ENCODE measurements around the gene ZGLP1.

Gene ZGLP1

GRCh38 chr19:10299545-10300458 lies 9.8 kb downstream of the ZGLP1 start:
- in situ Hi-C loops (cut with HindIII; ENCODE audit: low pct_ligation_motif_present, low pct_unique_long_range_greater_than_20kb, low sequenced_read_pairs): no loop called here
- DNase-seq: no peak

DNA sequence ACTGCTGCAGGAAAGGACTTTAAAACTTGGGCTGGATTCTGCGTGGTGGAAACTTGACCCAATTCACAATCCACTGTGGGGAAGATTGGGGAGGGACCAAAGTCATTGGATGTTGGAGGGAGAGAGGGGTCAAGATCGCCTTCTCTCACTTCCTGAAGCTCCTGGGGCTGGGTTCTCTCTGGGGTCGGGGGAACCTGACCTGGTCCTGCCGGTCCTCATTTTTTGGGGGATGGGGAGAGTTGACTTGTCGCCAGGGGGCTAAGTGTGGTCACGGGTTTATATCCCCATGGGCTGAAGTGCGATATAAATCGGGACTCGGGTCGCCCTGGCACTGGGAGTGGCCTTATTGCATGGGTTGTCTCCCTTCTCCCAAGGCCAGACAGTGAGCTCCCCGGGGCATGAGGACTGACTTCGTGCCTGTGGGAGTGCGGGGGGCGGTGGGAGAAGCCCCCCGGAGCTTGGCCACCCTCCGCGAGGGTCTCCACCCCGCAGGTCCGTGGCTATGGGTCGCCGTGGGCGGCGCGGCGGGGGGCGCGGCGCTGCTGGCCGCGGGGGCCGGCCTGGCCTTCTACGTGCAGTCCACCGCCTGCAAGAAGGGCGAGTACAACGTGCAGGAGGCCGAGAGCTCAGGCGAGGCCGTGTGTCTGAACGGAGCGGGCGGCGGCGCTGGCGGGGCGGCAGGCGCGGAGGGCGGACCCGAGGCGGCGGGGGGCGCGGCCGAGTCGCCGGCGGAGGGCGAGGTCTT lies 13.6 kb downstream of the ZGLP1 start:
- DNase-seq: no peak
- in situ Hi-C loops (cut with HindIII; ENCODE audit: low pct_ligation_motif_present, low pct_unique_long_range_greater_than_20kb, low sequenced_read_pairs): no loop called here

DNA sequence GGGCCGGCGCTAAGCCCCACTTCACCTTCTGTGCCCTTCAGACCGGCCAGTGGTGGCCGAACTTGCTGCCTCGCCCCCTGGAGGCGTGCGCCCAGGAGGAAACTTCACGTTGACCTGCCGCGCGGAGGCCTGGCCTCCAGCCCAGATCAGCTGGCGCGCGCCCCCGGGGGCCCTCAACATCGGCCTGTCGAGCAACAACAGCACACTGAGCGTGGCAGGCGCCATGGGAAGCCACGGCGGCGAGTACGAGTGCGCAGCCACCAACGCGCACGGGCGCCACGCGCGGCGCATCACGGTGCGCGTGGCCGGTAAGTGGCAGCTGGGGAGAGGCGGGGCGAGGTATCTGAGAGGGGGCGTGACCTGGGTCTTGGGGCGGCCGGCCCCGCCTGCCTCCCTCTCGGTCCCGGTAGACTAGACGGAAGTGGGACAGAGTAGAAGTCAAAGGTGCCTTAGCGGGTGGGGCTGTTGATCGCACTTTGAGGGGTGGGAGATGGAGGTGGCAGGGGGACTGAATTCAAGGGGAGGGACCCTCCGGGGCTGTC lies 14.2 kb downstream of the ZGLP1 start:
- peak; percentile 45 for DNase-seq
- in situ Hi-C loops (cut with HindIII; ENCODE audit: low pct_ligation_motif_present, low pct_unique_long_range_greater_than_20kb, low sequenced_read_pairs): no loop called here

- in situ Hi-C loops (cut with HindIII; ENCODE audit: low pct_ligation_motif_present, low pct_unique_long_range_greater_than_20kb, low sequenced_read_pairs): no loop called here
- no peak for DNase-seq
Measured at GRCh38 chr19:10294368-10294697, 15.3 kb downstream of the ZGLP1 start.

DNA sequence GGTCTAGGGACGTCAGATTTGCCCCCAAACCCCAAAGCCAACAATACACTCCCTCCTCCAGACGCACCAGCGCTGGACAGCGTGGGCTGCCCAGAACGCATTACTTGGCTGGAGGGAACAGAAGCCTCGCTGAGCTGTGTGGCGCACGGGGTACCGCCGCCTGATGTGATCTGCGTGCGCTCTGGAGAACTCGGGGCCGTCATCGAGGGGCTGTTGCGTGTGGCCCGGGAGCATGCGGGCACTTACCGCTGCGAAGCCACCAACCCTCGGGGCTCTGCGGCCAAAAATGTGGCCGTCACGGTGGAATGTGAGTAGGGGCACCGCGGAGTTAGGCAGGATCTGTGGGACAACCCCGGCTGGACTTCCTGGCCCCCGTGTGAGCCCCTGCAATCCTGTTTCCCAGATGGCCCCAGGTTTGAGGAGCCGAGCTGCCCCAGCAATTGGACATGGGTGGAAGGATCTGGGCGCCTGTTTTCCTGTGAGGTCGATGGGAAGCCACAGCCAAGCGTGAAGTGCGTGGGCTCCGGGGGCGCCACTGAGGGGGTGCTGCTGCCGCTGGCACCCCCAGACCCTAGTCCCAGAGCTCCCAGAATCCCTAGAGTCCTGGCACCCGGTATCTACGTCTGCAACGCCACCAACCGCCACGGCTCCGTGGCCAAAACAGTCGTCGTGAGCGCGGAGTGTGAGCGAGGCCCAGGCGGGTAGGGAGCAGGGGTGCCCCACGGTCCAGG lies 15.8 kb downstream of the ZGLP1 start:
- DNase-seq: no peak
- in situ Hi-C loops (cut with HindIII; ENCODE audit: low pct_ligation_motif_present, low pct_unique_long_range_greater_than_20kb, low sequenced_read_pairs): no loop called here

DNA sequence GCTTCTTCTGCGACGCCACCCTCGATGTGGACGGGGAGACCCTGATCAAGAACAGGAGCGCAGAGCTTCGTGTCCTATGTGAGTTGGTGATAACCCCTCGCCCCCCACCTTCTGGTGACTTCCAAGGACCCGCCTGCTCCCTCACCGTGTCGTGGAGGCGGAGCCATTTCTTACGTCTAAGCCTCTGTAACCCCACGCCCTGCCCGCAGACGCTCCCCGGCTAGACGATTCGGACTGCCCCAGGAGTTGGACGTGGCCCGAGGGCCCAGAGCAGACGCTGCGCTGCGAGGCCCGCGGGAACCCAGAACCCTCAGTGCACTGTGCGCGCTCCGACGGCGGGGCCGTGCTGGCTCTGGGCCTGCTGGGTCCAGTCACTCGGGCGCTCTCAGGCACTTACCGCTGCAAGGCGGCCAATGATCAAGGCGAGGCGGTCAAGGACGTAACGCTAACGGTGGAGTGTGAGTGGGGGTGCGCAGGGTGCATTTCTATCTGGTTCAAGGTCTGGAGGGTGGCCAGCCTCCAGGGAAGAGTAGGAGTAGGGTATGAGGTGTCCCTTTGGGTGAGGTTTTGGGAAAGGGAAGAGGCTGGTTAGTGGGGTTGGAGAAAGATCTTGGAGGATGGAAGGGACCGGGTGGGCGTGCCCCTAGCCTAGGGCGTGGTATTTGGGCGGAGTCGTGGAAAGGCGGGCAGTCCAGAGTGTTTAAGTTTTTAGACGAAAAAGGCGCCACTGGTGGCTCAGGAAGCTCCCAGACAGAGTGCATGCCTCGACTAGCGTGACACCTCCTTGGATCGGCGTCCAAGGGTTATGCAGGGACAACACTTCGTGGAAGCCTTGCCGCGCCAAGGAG lies 16.6 kb downstream of the ZGLP1 start:
- no peak for DNase-seq
- in situ Hi-C loops (cut with HindIII; ENCODE audit: low pct_ligation_motif_present, low pct_unique_long_range_greater_than_20kb, low sequenced_read_pairs): no loop called here

- in situ Hi-C loops (cut with HindIII; ENCODE audit: low pct_ligation_motif_present, low pct_unique_long_range_greater_than_20kb, low sequenced_read_pairs): no loop called here
- DNase-seq: peak; percentile 14
Measured at GRCh38 chr19:10292206-10292788, 17.3 kb downstream of the ZGLP1 start.

GRCh38 chr19:10291554-10292205 lies 17.9 kb downstream of the ZGLP1 start:
- in situ Hi-C loops (cut with HindIII; ENCODE audit: low pct_ligation_motif_present, low pct_unique_long_range_greater_than_20kb, low sequenced_read_pairs): no loop called here
- no peak for DNase-seq

DNA sequence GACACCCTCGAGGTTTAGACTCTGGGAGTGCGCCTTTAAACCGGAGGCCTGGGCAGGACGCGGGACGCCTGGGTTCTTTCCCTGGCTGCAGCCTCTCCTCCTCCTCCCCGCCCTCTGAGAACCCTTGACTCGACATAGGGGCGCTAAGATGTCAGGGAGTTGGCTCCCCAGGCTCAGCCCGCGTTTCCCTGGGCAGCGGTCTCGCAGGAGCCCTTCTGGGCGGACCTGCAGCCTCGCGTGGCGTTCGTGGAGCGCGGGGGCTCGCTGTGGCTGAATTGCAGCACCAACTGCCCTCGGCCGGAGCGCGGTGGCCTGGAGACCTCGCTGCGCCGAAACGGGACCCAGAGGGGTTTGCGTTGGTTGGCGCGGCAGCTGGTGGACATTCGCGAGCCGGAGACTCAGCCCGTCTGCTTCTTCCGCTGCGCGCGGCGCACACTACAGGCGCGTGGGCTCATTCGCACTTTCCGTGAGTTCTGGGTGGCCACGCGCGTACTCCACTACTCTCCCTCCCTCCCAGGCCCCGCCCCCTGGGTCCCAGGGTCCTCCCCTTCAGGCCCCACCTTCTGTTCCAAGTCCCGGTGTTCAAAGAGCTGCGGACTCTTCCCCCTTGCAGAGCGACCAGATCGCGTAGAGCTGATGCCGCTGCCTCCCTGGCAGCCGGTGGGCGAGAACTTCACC lies 18.6 kb downstream of the ZGLP1 start:
- peak; percentile 23 for DNase-seq
- in situ Hi-C loops (cut with HindIII; ENCODE audit: low pct_ligation_motif_present, low pct_unique_long_range_greater_than_20kb, low sequenced_read_pairs): no loop called here

DNA sequence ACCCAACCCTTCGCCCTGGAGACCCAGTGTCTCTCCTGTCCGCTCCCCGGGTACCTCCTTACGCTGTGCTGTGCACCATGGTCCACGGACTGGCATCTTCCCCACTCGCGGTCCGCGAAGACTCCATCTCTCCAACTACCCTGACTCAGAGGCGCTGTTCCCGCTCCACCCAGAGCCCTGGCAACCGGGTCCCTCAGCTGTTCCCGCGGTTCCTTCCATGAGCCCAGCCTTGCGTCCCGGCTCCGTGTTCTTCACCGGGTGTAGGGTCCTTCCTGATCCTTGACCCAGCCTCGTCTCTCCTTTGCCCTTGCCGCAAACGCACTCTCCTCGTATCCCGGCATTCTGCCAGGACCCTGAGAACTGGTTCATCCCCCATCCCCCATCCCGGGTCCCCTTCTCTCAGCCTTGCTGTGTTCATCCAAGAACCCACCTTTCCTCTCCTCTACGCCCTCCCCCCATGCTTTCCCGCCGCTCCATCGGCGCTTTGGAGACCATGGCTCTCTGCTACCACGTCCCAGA lies 19.2 kb downstream of the ZGLP1 start:
- in situ Hi-C loops (cut with HindIII; ENCODE audit: low pct_ligation_motif_present, low pct_unique_long_range_greater_than_20kb, low sequenced_read_pairs): no loop called here
- no peak for DNase-seq

- in situ Hi-C loops (cut with HindIII; ENCODE audit: low pct_ligation_motif_present, low pct_unique_long_range_greater_than_20kb, low sequenced_read_pairs): no loop called here
- peak; percentile 17 for DNase-seq
Measured at GRCh38 chr19:10289836-10290356, 19.7 kb downstream of the ZGLP1 start, which contains the start of gene ICAM5. Gene ICAM5 (plus strand): TSS chr19:10289952. CDS start chr19:10290044, 92 bp downstream.

DNA sequence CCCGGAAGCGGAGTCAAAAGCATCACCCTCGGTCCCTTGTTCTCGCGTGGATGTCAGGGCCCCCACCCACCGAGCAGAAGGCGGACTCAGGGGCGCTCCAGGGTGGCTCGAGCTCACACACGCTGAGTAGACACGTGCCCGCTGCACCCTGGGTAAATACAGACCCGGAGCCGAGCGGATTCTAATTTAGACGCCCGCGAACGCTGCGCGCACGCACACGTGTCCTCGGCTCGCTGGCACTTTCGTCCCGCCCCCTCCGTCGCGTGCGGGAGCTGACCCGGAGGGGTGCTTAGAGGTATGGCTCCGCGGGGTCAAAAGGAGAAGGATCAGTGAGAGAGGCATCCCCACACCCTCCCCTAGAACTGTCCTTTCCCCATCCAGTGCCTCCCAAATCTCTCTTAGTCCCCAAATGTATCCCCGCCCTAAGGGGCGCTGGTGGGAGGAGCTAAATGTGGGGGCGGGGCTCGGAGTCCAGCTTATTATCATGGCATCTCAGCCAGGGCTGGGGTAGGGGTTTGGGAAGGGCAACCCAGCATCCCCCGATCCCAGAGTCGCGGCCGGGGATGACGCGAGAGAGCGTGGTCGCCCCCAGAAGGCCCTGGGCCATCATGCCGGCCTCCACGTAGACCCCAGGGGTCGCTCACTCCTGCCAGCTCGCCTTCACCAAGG lies 20.3 kb downstream of the ZGLP1 start:
- DNase-seq: peak; percentile 51
- in situ Hi-C loops (cut with HindIII; ENCODE audit: low pct_ligation_motif_present, low pct_unique_long_range_greater_than_20kb, low sequenced_read_pairs): no loop called here

- DNase-seq: peak; percentile 65
- in situ Hi-C loops (cut with HindIII; ENCODE audit: low pct_ligation_motif_present, low pct_unique_long_range_greater_than_20kb, low sequenced_read_pairs): no loop called here
Measured at GRCh38 chr19:10288662-10289166, 20.9 kb downstream of the ZGLP1 start.

DNA sequence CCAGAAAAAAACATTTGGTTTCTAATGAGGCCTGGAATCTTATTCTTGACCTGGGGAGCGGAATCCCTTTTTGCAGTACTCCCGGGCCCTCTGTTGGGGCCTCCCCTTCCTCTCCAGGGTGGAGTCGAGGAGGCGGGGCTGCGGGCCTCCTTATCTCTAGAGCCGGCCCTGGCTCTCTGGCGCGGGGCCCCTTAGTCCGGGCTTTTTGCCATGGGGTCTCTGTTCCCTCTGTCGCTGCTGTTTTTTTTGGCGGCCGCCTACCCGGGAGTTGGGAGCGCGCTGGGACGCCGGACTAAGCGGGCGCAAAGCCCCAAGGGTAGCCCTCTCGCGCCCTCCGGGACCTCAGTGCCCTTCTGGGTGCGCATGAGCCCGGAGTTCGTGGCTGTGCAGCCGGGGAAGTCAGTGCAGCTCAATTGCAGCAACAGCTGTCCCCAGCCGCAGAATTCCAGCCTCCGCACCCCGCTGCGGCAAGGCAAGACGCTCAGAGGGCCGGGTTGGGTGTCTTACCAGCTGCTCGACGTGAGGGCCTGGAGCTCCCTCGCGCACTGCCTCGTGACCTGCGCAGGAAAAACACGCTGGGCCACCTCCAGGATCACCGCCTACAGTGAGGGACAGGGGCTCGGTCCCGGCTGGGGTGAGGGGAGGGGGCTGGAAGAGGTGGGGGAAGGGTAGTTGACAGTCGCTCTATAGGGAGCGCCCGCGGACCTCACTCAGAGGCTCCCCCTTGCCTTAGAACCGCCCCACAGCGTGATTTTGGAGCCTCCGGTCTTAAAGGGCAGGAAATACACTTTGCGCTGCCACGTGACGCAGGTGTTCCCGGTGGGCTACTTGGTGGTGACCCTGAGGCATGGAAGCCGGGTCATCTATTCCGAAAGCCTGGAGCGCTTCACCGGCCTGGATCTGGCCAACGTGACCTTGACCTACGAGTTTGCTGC lies 22.5 kb downstream of the ZGLP1 start, which contains the start of gene ICAM4:
ICAM4 (plus strand) TSS at position 153 of the 935 bp plus-strand sequence; CDS start at position 211, 58 bp downstream.
- DNase-seq: no peak
- in situ Hi-C loops (cut with HindIII; ENCODE audit: low pct_ligation_motif_present, low pct_unique_long_range_greater_than_20kb, low sequenced_read_pairs): no loop called here

DNA sequence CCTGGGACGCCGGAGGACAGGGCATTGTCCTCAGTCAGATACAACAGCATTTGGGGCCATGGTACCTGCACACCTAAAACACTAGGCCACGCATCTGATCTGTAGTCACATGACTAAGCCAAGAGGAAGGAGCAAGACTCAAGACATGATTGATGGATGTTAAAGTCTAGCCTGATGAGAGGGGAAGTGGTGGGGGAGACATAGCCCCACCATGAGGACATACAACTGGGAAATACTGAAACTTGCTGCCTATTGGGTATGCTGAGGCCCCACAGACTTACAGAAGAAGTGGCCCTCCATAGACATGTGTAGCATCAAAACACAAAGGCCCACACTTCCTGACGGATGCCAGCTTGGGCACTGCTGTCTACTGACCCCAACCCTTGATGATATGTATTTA lies 24.2 kb downstream of the ZGLP1 start:
- DNase-seq: no peak
- in situ Hi-C loops (cut with HindIII; ENCODE audit: low pct_ligation_motif_present, low pct_unique_long_range_greater_than_20kb, low sequenced_read_pairs): no loop called here

Measured in ACHN (cell line).